Keratinocyte (primary cell): ENCODE measurements around the gene COX6B2. TPM values are rescaled to one million over a fixed set of nuclear protein-coding genes. Genes with fewer than 3 reads are reported as not detected.

Experiments
- DNase-seq: peaks from one replicate; pipeline ENCODE4 v3.0.0-alpha.2; 2011; ENCODE audit warnings: low read depth, missing footprints, low spot score
- FAIRE-seq: peaks from 2 replicates; lab custom pipeline; 2011; peaks lifted over from hg19 to GRCh38; lab: Jason Lieb, UNC
- H2AFZ ChIP-seq: 2 replicates; pipeline ENCODE4 v1.6.0; 2012; ENCODE audit warnings: low read length, control low read depth, inconsistent platforms; ENCODE audit not compliant: control insufficient read depth
- H3K27ac ChIP-seq: 2 replicates; pipeline ENCODE4 v1.5.1; 2011; ENCODE audit warnings: low read length; ENCODE audit not compliant: control insufficient read depth, insufficient read depth
- H3K27me3 ChIP-seq: 3 replicates; pipeline ENCODE4 v1.6.0; 2011; ENCODE audit warnings: low read length; ENCODE audit not compliant: control insufficient read depth, insufficient read depth; ENCODE audit errors: extremely low read depth
- H3K36me3 ChIP-seq, 2 experiments: 2 replicates in 1 of 2; 3 replicates in 1 of 2; pipeline ENCODE4 v1.5.1; 2011; ENCODE audit warnings: low read length in 2 of 2, mild to moderate bottlenecking in 1 of 2; ENCODE audit not compliant: control insufficient read depth in 2 of 2, insufficient read depth in 2 of 2; ENCODE audit errors: extremely low read depth in 1 of 2
- H3K4me1 ChIP-seq: 3 replicates; pipeline ENCODE4 v1.5.1; 2011; ENCODE audit warnings: low read length; ENCODE audit not compliant: control insufficient read depth, insufficient read depth; ENCODE audit errors: extremely low read depth
- H3K4me2 ChIP-seq: 3 replicates; pipeline ENCODE4 v1.6.0; 2011; ENCODE audit warnings: low read depth, low read length; ENCODE audit not compliant: control insufficient read depth, insufficient read depth; ENCODE audit errors: extremely low read depth
- H3K4me3 ChIP-seq, 3 experiments: fragments of 200-600 bp in 1 of 3; sonication (generic) in 1 of 3; 2 replicates in 2 of 3; 3 replicates in 1 of 3; pipeline ENCODE4 v1.5.1; 2011 to 2016; ENCODE audit warnings: low read length in 3 of 3, mild to moderate bottlenecking in 3 of 3, control low read depth in 2 of 3, inconsistent platforms in 1 of 3, low read depth in 1 of 3, mixed read lengths in 1 of 3, mixed run types in 1 of 3, moderate library complexity in 1 of 3; ENCODE audit not compliant: control insufficient read depth in 2 of 3, insufficient read depth in 2 of 3; ENCODE audit errors: extremely low read depth in 1 of 3
- H3K79me2 ChIP-seq: 2 replicates; pipeline ENCODE4 v1.6.0; 2012; ENCODE audit warnings: low read length; ENCODE audit not compliant: control insufficient read depth, insufficient read depth
- H3K9ac ChIP-seq: 3 replicates; pipeline ENCODE4 v1.6.0; 2011; ENCODE audit warnings: low read length; ENCODE audit not compliant: control insufficient read depth, insufficient read depth; ENCODE audit errors: extremely low read depth
- H3K9me1 ChIP-seq: 3 replicates; pipeline ENCODE4 v1.6.0; 2011; ENCODE audit warnings: low read length; ENCODE audit not compliant: control insufficient read depth, insufficient read depth; ENCODE audit errors: extremely low read depth
- H3K9me3 ChIP-seq: 2 replicates; pipeline ENCODE4 v1.5.1; 2012; ENCODE audit warnings: low read depth, low read length; ENCODE audit not compliant: control insufficient read depth
- H4K20me1 ChIP-seq: 3 replicates; pipeline ENCODE4 v1.6.0; 2011; ENCODE audit warnings: low read length; ENCODE audit not compliant: control insufficient read depth, insufficient read depth; ENCODE audit errors: extremely low read depth
- CTCF ChIP-seq, 3 experiments: IDR thresholded peaks in 1 of 3; conservative IDR thresholded peaks in 1 of 3; optimal IDR thresholded peaks in 1 of 3; 2 replicates in 2 of 3; 3 replicates in 1 of 3; pipeline versions ENCODE3 to v1.5.1; 2011; ENCODE audit warnings: low read length in 3 of 3, mild to moderate bottlenecking in 3 of 3, moderate library complexity in 2 of 3, control low read depth in 1 of 3, inconsistent platforms in 1 of 3; ENCODE audit not compliant: insufficient read depth in 2 of 3; ENCODE audit errors: extremely low read depth in 1 of 3
- EZH2 ChIP-seq: IDR thresholded peaks from one replicate; pipeline ENCODE4 v1.6.1; 2012; ENCODE audit warnings: inconsistent platforms, mild to moderate bottlenecking, low read length, moderate library complexity
- dilution Hi-C: fragments of 300-500 bp; cut with MboI; formaldehyde crosslinking; loops from one replicate; pipeline ENCODE4 v1.7.0; 2020; ENCODE audit warnings: low sequenced_read_pairs; ENCODE audit not compliant: extremely low pct_ligation_motif_present
- polyA plus RNA-seq, 5 experiments: library from polyadenylated mRNA; depleted of rRNA in 3 of 5; stranded (reverse) in 3 of 5; stranded (forward) in 1 of 5; unstranded in 1 of 5; fragments of >200 nt; gene quantifications; 1 replicate in 1 of 5; 2 replicates in 3 of 5; 3 replicates in 1 of 5; pipeline versions ENCODE4 v1.2.1 to v1.2.3, GENCODE V29; 2011 to 2012; ENCODE audit warnings: missing spikeins in 2 of 5, low read depth in 1 of 5, low replicate concordance in 1 of 5

COX6B2 gene
- polyA plus RNA-seq, 1 donor (not counting 4 experiments of a cell fraction or from before 2014, with no cell fraction given): 1.4 TPM

GRCh38 chr19:55301459-55302317 lies 52.8 kb downstream of the COX6B2 start:
- no peak overlapping the region for H3K27ac ChIP-seq

GRCh38 chr19:55300886-55301458 lies 53.5 kb downstream of the COX6B2 start:
- Histone ChIP-seq H3K9me1 (no peaks in the 10 kb centered on the region), H4K20me1 (no peaks in the 10 kb centered on the region), H3K4me2 (no peak overlapping the region), H3K9me3 (no peaks in the 10 kb centered on the region), H3K9ac (no peak overlapping the region), H3K27ac (no peak overlapping the region), H2AFZ (peak overlapping the region; percentile 96), H3K36me3 (no peaks in the 10 kb centered on the region), H3K27me3 (no peaks in the 10 kb centered on the region), H3K4me1 (peaks cover 2% of the 10 kb centered on the region), H3K79me2 (no peaks in the 10 kb centered on the region), H3K4me3 (no peak overlapping the region)
- FAIRE-seq (no peak), DNase-seq (no peak)
- dilution Hi-C loops: no loop called here
- TF ChIP-seq EZH2: no peak
- no peak for TF ChIP-seq CTCF (optimal IDR thresholded peaks at IDR 0.05 in 1 of 3, IDR thresholded peaks at IDR 0.05 in 1 of 3, conservative IDR thresholded peaks at IDR 0.05 in 1 of 3; ENCODE audit: extremely low read depth in 1 of 3, insufficient read depth in 2 of 3, low read length in 3 of 3)

More at GRCh38 chr19:55301459-55302317, 52.8 kb downstream of the COX6B2 start:
- Histone ChIP-seq H3K4me2 (peak overlapping the region; percentile 67), H4K20me1 (no peaks in the 10 kb centered on the region), H3K4me3 (peak overlapping the region; percentile 32 to 59 (median 35)), H3K27me3 (no peaks in the 10 kb centered on the region), H3K9me1 (no peaks in the 10 kb centered on the region), H3K4me1 (peaks cover 2% of the 10 kb centered on the region), H3K9ac (peak overlapping the region; percentile 54), H3K9me3 (no peaks in the 10 kb centered on the region), H3K79me2 (no peaks in the 10 kb centered on the region), H3K36me3 (no peaks in the 10 kb centered on the region), H2AFZ (peak overlapping the region; percentile 96)
- peak; percentile 11 for DNase-seq
- dilution Hi-C loops: no loop called here
- peak; percentile 56 for FAIRE-seq
- no peak for TF ChIP-seq EZH2
- TF ChIP-seq CTCF (optimal IDR thresholded peaks at IDR 0.05 in 1 of 3, IDR thresholded peaks at IDR 0.05 in 1 of 3, conservative IDR thresholded peaks at IDR 0.05 in 1 of 3; ENCODE audit: extremely low read depth in 1 of 3, insufficient read depth in 2 of 3, low read length in 3 of 3): peak; percentile 76 to 97 (median 95)
